GM21576 (cell line): Measurements from ENCODE around the gene PDLIM3.
"Not testable (repeated sequence)": the region's sequence is repeated elsewhere in the genome, so short reads cannot be mapped to it uniquely, and the experiment has no call there.

Experiments
- ATAC-seq: cut with Tn5 transposase; IDR thresholded peaks from one replicate; pipeline ENCODE4 v1.9.1; 2021; ENCODE audit warnings: mild to moderate bottlenecking, moderate library complexity; ENCODE audit not compliant: unreplicated experiment

Gene PDLIM3

GRCh38 chr4:185522451-185522850 is 12.9 kb downstream of the PDLIM3 start:
- no peak for ATAC-seq

- no peak for ATAC-seq
These were observed 15.2 kb downstream of the PDLIM3 start for GRCh38 chr4:185520119-185520518.

- no peak for ATAC-seq
These were observed 16.8 kb downstream of the PDLIM3 start for GRCh38 chr4:185518494-185518893.

- no peak for ATAC-seq
These were observed 17.2 kb downstream of the PDLIM3 start for GRCh38 chr4:185518069-185518468.

- no peak for ATAC-seq
These were observed 20.1 kb downstream of the PDLIM3 start for GRCh38 chr4:185515248-185515647.

- no peak for ATAC-seq
These were observed 21.1 kb downstream of the PDLIM3 start for GRCh38 chr4:185514182-185514697.

- no peak for ATAC-seq
These were observed 21.7 kb downstream of the PDLIM3 start for GRCh38 chr4:185513489-185514181.

GRCh38 chr4:185512516-185512915 is 22.8 kb downstream of the PDLIM3 start:
- ATAC-seq: no peak

GRCh38 chr4:185511243-185511642 is 24.1 kb downstream of the PDLIM3 start:
- ATAC-seq: not testable (repeated sequence)

- ATAC-seq: no peak
These were observed 24.5 kb downstream of the PDLIM3 start for GRCh38 chr4:185510806-185511205.

- ATAC-seq: no peak
These were observed 27.1 kb downstream of the PDLIM3 start for GRCh38 chr4:185508181-185508580.

GRCh38 chr4:185506422-185506821 is 28.9 kb downstream of the PDLIM3 start:
- no peak for ATAC-seq

- peak; percentile 47 for ATAC-seq
These were observed 30.9 kb downstream of the PDLIM3 start for GRCh38 chr4:185504098-185505047.

GRCh38 chr4:185502386-185502785 is 32.9 kb downstream of the PDLIM3 start:
- ATAC-seq: no peak

- no peak for ATAC-seq
These were observed 34.7 kb downstream of the PDLIM3 start for GRCh38 chr4:185500576-185500975.

GRCh38 chr4:185500035-185500434 is 35.3 kb downstream of the PDLIM3 start:
- ATAC-seq: no peak

GRCh38 chr4:185488650-185489049 is 46.7 kb downstream of the PDLIM3 start:
- no peak for ATAC-seq

GRCh38 chr4:185481401-185481800 is 53.9 kb downstream of the PDLIM3 start:
- ATAC-seq: no peak

GRCh38 chr4:185480016-185480732 is 55.1 kb downstream of the PDLIM3 start:
- ATAC-seq: peak; percentile 9

GRCh38 chr4:185479507-185479971 is 55.8 kb downstream of the PDLIM3 start:
- peak; percentile 93 for ATAC-seq

GRCh38 chr4:185473247-185473646 is 62.1 kb downstream of the PDLIM3 start:
- ATAC-seq: no peak
